WTC11 (cell line): ENCODE measurements around the gene IGFBP5. TPM values are rescaled to one million over a fixed set of nuclear protein-coding genes. Genes with fewer than 3 reads are reported as not detected.
A peak's percentile ranks its signal among the peaks of the same experiment; 100 is the strongest.

Experiments
- ATAC-seq: fragments of 200-7000 bp; cut with Tn5 transposase; 2 replicates; pipeline ENCODE4 v1.10.0; 2021; ENCODE audit warnings: mild to moderate bottlenecking, moderate library complexity
- CTCF ChIA-PET: fragments of 300-600 bp; sonication (Branson Sonifier 250); formaldehyde crosslinking; loops from one replicate; lab custom pipeline; 2021; ENCODE audit warnings: antibody characterized with exemption; lab: Charles Lee
- POLR2A ChIA-PET: fragments of 350-600 bp; sonication (Branson Sonifier 250); formaldehyde crosslinking; loops from one replicate; lab custom pipeline; 2021; ENCODE audit warnings: antibody characterized with exemption; lab: Charles Lee
- DNase-seq: peaks from one replicate; pipeline ENCODE4 v3.0.0; 2021; ENCODE audit warnings: low spot score
- H3K27ac Mint-ChIP-seq: 2 replicates; pipeline ENCODE4 v1.8.0; 2021; ENCODE audit warnings: mixed read lengths
- H3K27me3 Mint-ChIP-seq: 2 replicates; pipeline ENCODE4 v1.8.0; 2021; ENCODE audit warnings: low read depth, mild to moderate bottlenecking, moderate library complexity, mixed read lengths
- H3K36me3 Mint-ChIP-seq: 2 replicates; pipeline ENCODE4 v1.8.0; 2021; ENCODE audit warnings: mixed read lengths
- H3K4me1 Mint-ChIP-seq: 2 replicates; pipeline ENCODE4 v1.8.0; 2022; ENCODE audit warnings: mixed read lengths
- H3K4me3 Mint-ChIP-seq: 2 replicates; pipeline ENCODE4 v1.8.0; 2021; ENCODE audit warnings: mild to moderate bottlenecking, moderate library complexity, mixed read lengths
- H3K9me3 Mint-ChIP-seq: 2 replicates; pipeline ENCODE4 v1.8.0; 2021; ENCODE audit warnings: mixed read lengths
- ATF1 ChIP-seq: sonication (generic); formaldehyde crosslinking; IDR thresholded peaks from 2 replicates; pipeline ENCODE4 v1.8.1; 2023; ENCODE audit warnings: mild to moderate bottlenecking, moderate library complexity, missing genetic modification reagents
- ETV6 ChIP-seq: sonication (generic); formaldehyde crosslinking; IDR thresholded peaks from 2 replicates; pipeline ENCODE4 v1.8.1; 2022; ENCODE audit warnings: mild to moderate bottlenecking, missing genetic modification reagents
- FOXP1 ChIP-seq: sonication (generic); formaldehyde crosslinking; IDR thresholded peaks from 2 replicates; pipeline ENCODE4 v1.8.0; 2022; ENCODE audit warnings: missing genetic modification reagents, mild to moderate bottlenecking, moderate library complexity, borderline replicate concordance
- GTF2I ChIP-seq: fragments of 250-450 bp; sonication (Bioruptor Pico); conservative IDR thresholded peaks from 2 replicates; pipeline ENCODE4 v1.4.0; 2021; ENCODE audit warnings: mild to moderate bottlenecking
- IRF2 ChIP-seq: sonication (generic); formaldehyde crosslinking; IDR thresholded peaks from 2 replicates; pipeline ENCODE4 v1.8.0; 2022; ENCODE audit warnings: low read depth, missing genetic modification reagents, borderline replicate concordance
- NFE2L1 ChIP-seq: sonication (generic); formaldehyde crosslinking; IDR thresholded peaks from 2 replicates; pipeline ENCODE4 v1.8.1; 2023; ENCODE audit warnings: missing genetic modification reagents
- SP1 ChIP-seq: sonication (generic); formaldehyde crosslinking; conservative IDR thresholded peaks from 2 replicates; pipeline ENCODE4 v1.8.1; 2022; ENCODE audit warnings: missing genetic modification reagents
- TP53 ChIP-seq: sonication (generic); formaldehyde crosslinking; IDR thresholded peaks from 2 replicates; pipeline ENCODE4 v1.8.1; 2023; ENCODE audit warnings: mild to moderate bottlenecking, missing genetic modification reagents
- ZBTB21 ChIP-seq: sonication (generic); formaldehyde crosslinking; IDR thresholded peaks from 2 replicates; pipeline ENCODE4 v1.8.1; 2023; ENCODE audit warnings: mild to moderate bottlenecking, missing genetic modification reagents, borderline replicate concordance
- ZNF138 ChIP-seq: sonication (generic); formaldehyde crosslinking; conservative IDR thresholded peaks from 2 replicates; pipeline ENCODE4 v1.8.1; 2022; ENCODE audit warnings: mild to moderate bottlenecking, moderate library complexity, missing genetic modification reagents
- ZNF263 ChIP-seq: sonication (generic); formaldehyde crosslinking; IDR thresholded peaks from 2 replicates; pipeline ENCODE4 v1.8.1; 2022; ENCODE audit warnings: low read depth, mild to moderate bottlenecking, moderate library complexity, missing genetic modification reagents
- ZNF396 ChIP-seq: fragments of 250-450 bp; sonication (Bioruptor Pico); IDR thresholded peaks from 2 replicates; pipeline ENCODE4 v1.8.0; 2021; ENCODE audit warnings: mild to moderate bottlenecking, moderate library complexity, borderline replicate concordance
- total RNA-seq: library from RNA; stranded (reverse); gene quantifications from 3 replicates; pipeline ENCODE4 v1.2.3, GENCODE V29; 2021
- TF ChIP-seq, protein P1 (sequence below): sonication (generic); formaldehyde crosslinking; IDR thresholded peaks from 2 replicates; pipeline ENCODE4 v1.8.1; 2023; ENCODE audit warnings: mild to moderate bottlenecking, missing genetic modification reagents, moderate library complexity
- TF ChIP-seq, protein P2 (sequence below): sonication (generic); formaldehyde crosslinking; IDR thresholded peaks from 2 replicates; pipeline ENCODE4 v1.8.1; 2022; ENCODE audit warnings: mild to moderate bottlenecking, moderate library complexity, missing genetic modification reagents
- TF ChIP-seq, protein P3 (sequence below): sonication (generic); formaldehyde crosslinking; IDR thresholded peaks from 2 replicates; pipeline ENCODE4 v1.8.0; 2022; ENCODE audit warnings: mild to moderate bottlenecking, missing genetic modification reagents
- TF ChIP-seq, protein P4 (sequence below): fragments of 250-450 bp; sonication (Bioruptor Pico); IDR thresholded peaks from 2 replicates; pipeline ENCODE4 v1.9.0; 2021; ENCODE audit warnings: mild to moderate bottlenecking
- TF ChIP-seq, protein P5 (sequence below): fragments of 250-450 bp; sonication (Bioruptor Pico); IDR thresholded peaks from 2 replicates; pipeline ENCODE4 v1.9.0; 2021; ENCODE audit warnings: mild to moderate bottlenecking

Gene IGFBP5
- total RNA-seq, 1 experiment from 2014 or later: 5.3 TPM

DNA sequence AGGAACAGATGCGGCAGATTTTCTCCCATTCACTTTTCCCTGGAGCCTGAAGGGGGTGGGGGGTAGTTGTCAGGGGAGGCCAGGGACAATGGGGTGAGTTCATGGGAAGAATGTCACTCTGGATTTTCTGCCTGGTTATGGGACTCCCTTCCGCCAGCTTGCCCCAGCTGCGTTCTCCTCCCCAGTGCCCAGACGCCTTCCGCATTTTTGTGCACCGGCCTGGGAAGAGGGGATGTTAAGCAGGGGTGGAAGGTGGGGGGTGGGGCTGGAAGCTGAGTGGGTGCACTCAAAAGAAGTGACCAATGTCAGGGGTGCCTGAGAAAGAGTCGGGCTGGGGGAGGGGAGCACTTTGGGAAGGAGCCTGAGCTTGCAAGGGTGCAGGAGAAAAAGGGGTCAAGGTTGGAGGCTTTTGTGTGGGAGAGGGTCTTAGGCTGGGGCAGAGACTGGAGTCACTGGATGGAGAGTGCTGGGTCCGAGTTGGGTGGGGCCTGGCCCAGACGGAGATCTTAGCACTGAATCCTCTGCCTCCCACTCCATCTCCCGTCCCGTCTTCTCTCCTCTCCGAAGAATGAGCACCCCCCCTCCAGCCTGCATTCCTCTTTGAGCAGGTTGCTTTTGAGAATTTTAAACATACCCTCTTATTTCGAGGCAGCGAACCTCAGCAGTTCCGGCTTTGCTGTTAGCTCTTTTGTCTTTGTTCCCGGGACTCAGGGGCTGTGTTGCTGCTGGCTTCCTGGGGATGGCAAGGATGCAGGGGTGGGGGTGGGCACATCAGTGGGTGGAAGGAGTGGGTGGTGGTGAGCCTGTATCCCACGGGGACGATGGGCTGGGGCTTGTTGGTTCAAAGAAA lies 59.4 kb downstream of the IGFBP5 start:
- TF ChIP-seq SP1 (CRISPR knock-in tag) (peak; percentile 47), ETV6 (peak; percentile 46; the same call in 1 of the 2 replicates), ZNF263 (CRISPR knock-in tag) (no peak), GTF2I (CRISPR knock-in tag) (no peak), FOXP1 (no peak), ZBTB21 (CRISPR knock-in tag) (0 out of 2 replicates have a peak, but pooled peaks have one; percentile 19), ZNF396 (no peak)
- TF ChIP-seq, protein P1, sequence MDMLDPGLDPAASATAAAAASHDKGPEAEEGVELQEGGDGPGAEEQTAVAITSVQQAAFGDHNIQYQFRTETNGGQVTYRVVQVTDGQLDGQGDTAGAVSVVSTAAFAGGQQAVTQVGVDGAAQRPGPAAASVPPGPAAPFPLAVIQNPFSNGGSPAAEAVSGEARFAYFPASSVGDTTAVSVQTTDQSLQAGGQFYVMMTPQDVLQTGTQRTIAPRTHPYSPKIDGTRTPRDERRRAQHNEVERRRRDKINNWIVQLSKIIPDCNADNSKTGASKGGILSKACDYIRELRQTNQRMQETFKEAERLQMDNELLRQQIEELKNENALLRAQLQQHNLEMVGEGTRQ (CRISPR knock-in tag): no peak
- TF ChIP-seq, protein P2, sequence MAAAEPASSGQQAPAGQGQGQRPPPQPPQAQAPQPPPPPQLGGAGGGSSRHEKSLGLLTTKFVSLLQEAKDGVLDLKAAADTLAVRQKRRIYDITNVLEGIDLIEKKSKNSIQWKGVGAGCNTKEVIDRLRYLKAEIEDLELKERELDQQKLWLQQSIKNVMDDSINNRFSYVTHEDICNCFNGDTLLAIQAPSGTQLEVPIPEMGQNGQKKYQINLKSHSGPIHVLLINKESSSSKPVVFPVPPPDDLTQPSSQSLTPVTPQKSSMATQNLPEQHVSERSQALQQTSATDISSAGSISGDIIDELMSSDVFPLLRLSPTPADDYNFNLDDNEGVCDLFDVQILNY (CRISPR knock-in tag): no peak
- TF ChIP-seq, protein P3, sequence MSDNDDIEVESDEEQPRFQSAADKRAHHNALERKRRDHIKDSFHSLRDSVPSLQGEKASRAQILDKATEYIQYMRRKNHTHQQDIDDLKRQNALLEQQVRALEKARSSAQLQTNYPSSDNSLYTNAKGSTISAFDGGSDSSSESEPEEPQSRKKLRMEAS: no peak
- TF ChIP-seq, protein P4, sequence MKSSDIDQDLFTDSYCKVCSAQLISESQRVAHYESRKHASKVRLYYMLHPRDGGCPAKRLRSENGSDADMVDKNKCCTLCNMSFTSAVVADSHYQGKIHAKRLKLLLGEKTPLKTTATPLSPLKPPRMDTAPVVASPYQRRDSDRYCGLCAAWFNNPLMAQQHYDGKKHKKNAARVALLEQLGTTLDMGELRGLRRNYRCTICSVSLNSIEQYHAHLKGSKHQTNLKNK: no peak
- TF ChIP-seq, all 79 proteins: peak for 3
- H3K4me1 Mint-ChIP-seq: peaks cover 59% of the 10 kb centered on the region
- peak overlapping the region; percentile 72 for H3K27ac Mint-ChIP-seq
- ChIA-PET POLR2A (interaction anchor here (0.8 to 1.9 kb wide), 4 partner anchors 30 to 137 kb away, joined by 3 to 12 read pairs (median 4); partner anchors contain the start of gene RPL37A), CTCF (interaction anchor here (0.6 to 2.0 kb wide), 7 partner anchors 14 to 1298 kb away, joined by 3 to 15 read pairs (median 5); no protein-coding TSS in a partner anchor)
- peaks cover 34% of the 10 kb centered on the region for H3K36me3 Mint-ChIP-seq
- DNase-seq (peak; percentile 53), ATAC-seq (peak; percentile 25)
- H3K4me3 Mint-ChIP-seq: peak overlapping the region; percentile 99
- H3K9me3 Mint-ChIP-seq: no peaks in the 10 kb centered on the region
- H3K27me3 Mint-ChIP-seq: peaks cover 13% of the 10 kb centered on the region

DNA sequence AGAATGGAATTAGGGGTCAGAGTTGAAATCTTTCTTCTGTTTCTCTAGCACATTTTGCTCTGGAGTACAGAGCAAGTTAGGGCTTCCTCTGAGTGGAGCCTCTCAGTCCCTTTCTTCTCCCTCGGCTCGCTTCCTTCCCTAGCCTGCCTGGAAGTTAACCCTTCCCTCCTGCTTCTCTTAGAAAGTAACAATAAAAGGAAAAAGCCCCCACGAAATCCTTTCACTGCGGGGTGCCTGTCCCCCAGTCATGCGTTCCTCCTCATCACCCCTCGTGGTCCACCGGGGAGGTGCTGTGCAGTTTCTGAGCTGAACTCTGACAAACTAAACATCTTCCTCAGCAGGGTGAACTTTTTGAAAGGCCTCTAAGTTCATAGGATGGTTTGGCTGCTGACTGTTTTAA lies 60.2 kb downstream of the IGFBP5 start:
- peak overlapping the region; percentile 99 for H3K4me3 Mint-ChIP-seq
- ChIA-PET CTCF (interaction anchor here (0.6 to 3.3 kb wide), 3 partner anchors 30 to 1638 kb away, joined by 3 to 15 read pairs (median 12); no protein-coding TSS in a partner anchor), POLR2A (interaction anchor here (0.7 to 1.9 kb wide), 3 partner anchors 31 to 137 kb away, joined by 3 to 12 read pairs (median 3); partner anchors contain the start of gene RPL37A)
- ATAC-seq (no peak), DNase-seq (no peak)
- peak overlapping the region; percentile 72 for H3K27ac Mint-ChIP-seq
- H3K27me3 Mint-ChIP-seq: peaks cover 13% of the 10 kb centered on the region
- TF ChIP-seq, protein P1 (CRISPR knock-in tag): no peak
- no peak for TF ChIP-seq ZNF138 (CRISPR knock-in tag)
- no peak for TF ChIP-seq TP53
- no peak for TF ChIP-seq IRF2
- no peak for TF ChIP-seq NFE2L1 (CRISPR knock-in tag)
- TF ChIP-seq ATF1: no peak
- TF ChIP-seq, protein P5, sequence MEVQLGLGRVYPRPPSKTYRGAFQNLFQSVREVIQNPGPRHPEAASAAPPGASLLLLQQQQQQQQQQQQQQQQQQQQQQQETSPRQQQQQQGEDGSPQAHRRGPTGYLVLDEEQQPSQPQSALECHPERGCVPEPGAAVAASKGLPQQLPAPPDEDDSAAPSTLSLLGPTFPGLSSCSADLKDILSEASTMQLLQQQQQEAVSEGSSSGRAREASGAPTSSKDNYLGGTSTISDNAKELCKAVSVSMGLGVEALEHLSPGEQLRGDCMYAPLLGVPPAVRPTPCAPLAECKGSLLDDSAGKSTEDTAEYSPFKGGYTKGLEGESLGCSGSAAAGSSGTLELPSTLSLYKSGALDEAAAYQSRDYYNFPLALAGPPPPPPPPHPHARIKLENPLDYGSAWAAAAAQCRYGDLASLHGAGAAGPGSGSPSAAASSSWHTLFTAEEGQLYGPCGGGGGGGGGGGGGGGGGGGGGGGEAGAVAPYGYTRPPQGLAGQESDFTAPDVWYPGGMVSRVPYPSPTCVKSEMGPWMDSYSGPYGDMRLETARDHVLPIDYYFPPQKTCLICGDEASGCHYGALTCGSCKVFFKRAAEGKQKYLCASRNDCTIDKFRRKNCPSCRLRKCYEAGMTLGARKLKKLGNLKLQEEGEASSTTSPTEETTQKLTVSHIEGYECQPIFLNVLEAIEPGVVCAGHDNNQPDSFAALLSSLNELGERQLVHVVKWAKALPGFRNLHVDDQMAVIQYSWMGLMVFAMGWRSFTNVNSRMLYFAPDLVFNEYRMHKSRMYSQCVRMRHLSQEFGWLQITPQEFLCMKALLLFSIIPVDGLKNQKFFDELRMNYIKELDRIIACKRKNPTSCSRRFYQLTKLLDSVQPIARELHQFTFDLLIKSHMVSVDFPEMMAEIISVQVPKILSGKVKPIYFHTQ (CRISPR knock-in tag): no peak
- H3K9me3 Mint-ChIP-seq: no peaks in the 10 kb centered on the region
- H3K4me1 Mint-ChIP-seq: peaks cover 64% of the 10 kb centered on the region
- H3K36me3 Mint-ChIP-seq: peaks cover 27% of the 10 kb centered on the region
